Pancreas (tissue), 10 donors: ENCODE data around the gene FTH1. TPM values are rescaled to one million over a fixed set of nuclear protein-coding genes. Genes with fewer than 3 reads are reported as not detected.

ENCODE experiments used
- ATAC-seq, 4 donors: fragments of 200-7000 bp; cut with Tn5 transposase; one replicate each; pipeline versions ENCODE4 v1.8.0 to v1.9.1; 2020; ENCODE audit warnings: mild to moderate bottlenecking in 4 of 4, moderate library complexity in 4 of 4
- DNase-seq, 6 donors: peaks; one replicate each; pipeline ENCODE4 v3.0.0-alpha.2; 2020
- FAIRE-seq: peaks from 2 replicates; lab custom pipeline; 2012; peaks lifted over from hg19 to GRCh38; lab: Jason Lieb, UNC
- H3K27ac ChIP-seq, 4 donors: fragments of 200-600 bp; sonication (generic); 1 replicate in 3 of 4; 2 replicates in 1 of 4; pipeline versions ENCODE4 v1.5.0 to v1.8.0; 2020
- H3K27me3 ChIP-seq, 4 donors: fragments of 200-600 bp; one replicate each; pipeline ENCODE4 v1.8.0; 2021
- H3K36me3 ChIP-seq, 3 donors: fragments of 200-600 bp; sonication (generic) in 1 of 3; one replicate each; pipeline versions ENCODE4 v1.5.0 to v1.8.0; 2020 to 2021
- H3K4me1 ChIP-seq, 3 donors: fragments of 200-600 bp; one replicate each; pipeline ENCODE4 v1.8.0; 2021
- H3K4me3 ChIP-seq, 4 donors: fragments of 200-600 bp; sonication (generic) in 2 of 4; one replicate each; pipeline versions ENCODE4 v1.5.0 to v1.8.0; 2020 to 2021
- H3K9me3 ChIP-seq, 4 donors: fragments of 200-600 bp; one replicate each; pipeline ENCODE4 v1.8.0; 2021
- CTCF ChIP-seq, 4 donors: fragments of 200-600 bp; sonication (generic) in 3 of 4; IDR thresholded peaks; one replicate each; pipeline versions ENCODE4 v1.5.0 to v1.8.0; 2021; ENCODE audit warnings: antibody characterized with exemption in 4 of 4
- WGBS, 2 donors: extraction: QIAGEN DNeasy Blood & Tissue Kit; methylation state at CpG; one replicate each; pipeline ENCODE4 v1.1.7; 2013; 5-methylcytosine and 5-hydroxymethylcytosine counted together
- intact Hi-C, 3 donors: fragments of 100-400 bp; cut with DNase I; formaldehyde crosslinking; loops; one replicate each; pipeline versions ENCODE4 v1.11.1 to v1.14.2; 2022
- polyA plus RNA-seq, 2 donors: library from polyadenylated mRNA; stranded (reverse); fragments of 200-250 nt; gene quantifications; one replicate each; pipeline ENCODE4 v1.2.3, GENCODE V29; 2013
- total RNA-seq, 6 donors: library from RNA; stranded (reverse); fragmentation: NEBNext Ultra II Directional in 4 of 6; extraction: Animal tissue kit (Norgen Biotek cat#: 25700) in 4 of 6; gene quantifications; one replicate each; pipeline versions ENCODE4 v1.2.1 to v1.2.4, GENCODE V29; 2021 to 2023
- donor health status: healthy with polysubstance abuse.
- donor health status: DM: no; HTN: no; CAD: no; lungs with moderate emphysema.
- donor health status: DM: no; HTN: no; CAD: no.
- donor health status: control.
- donor health status: control.
- donor health status: Bipolar disorder and iron deficiency.
- donor health status: DM: yes; HTN: yes; CAD: no.
- donor health status: DM: no; HTN: no; CAD: no.
- donor health status: DM: no; HTN: no; CAD: no.
- donor health status: DM: yes; HTN: yes; CAD: no.

The FTH1 gene
- total and polyA plus RNA-seq, 8 donors, result 1,114 to 1,772 (median 1,396) TPM

GRCh38 chr11:61922539-61922938 lies 44.9 kb downstream of the FTH1 start:
- whole genome bisulfite sequencing, 2 donors, result 72 to 79% methylated on average over 6 of the region's 6 CpGs
- TF ChIP-seq CTCF (IDR thresholded peaks at IDR 0.05), result no peak
- no peak overlapping the region for H3K4me3 ChIP-seq
- no peaks in the 10 kb centered on the region for H3K27me3 ChIP-seq
- DNase-seq (peak in 2 of 6 donors; percentile 24 to 42), FAIRE-seq (no peak), ATAC-seq (peak in 3 of 4 donors; percentile 37 to 65 (median 49))
- H3K4me1 ChIP-seq, result peaks cover 0 to 7% (median 0%) of the 10 kb centered on the region in 3 donors
- intact Hi-C loops, result no loop called here
- H3K9me3 ChIP-seq, result no peaks in the 10 kb centered on the region
- peak overlapping the region in 2 of 4 donors; percentile 54 to 66 for H3K27ac ChIP-seq
- H3K36me3 ChIP-seq, result no peaks in the 10 kb centered on the region

- H3K27ac ChIP-seq, result no peak overlapping the region
- no peaks in the 10 kb centered on the region for H3K36me3 ChIP-seq
- no peak for FAIRE-seq
- H3K4me1 ChIP-seq, result peaks cover 0 to 7% (median 0%) of the 10 kb centered on the region in 3 donors
- no peak for TF ChIP-seq CTCF (IDR thresholded peaks at IDR 0.05)
- no peak overlapping the region for H3K4me3 ChIP-seq
- no peaks in the 10 kb centered on the region for H3K27me3 ChIP-seq
- no peak for DNase-seq
- 82 to 87% methylated on average over 3 of the region's 3 CpGs for WGBS, 2 donors
- intact Hi-C loops, result no loop called here
- H3K9me3 ChIP-seq, result no peaks in the 10 kb centered on the region
- ATAC-seq, result no peak
Observed at GRCh38 chr11:61921446-61921845, 46.0 kb downstream of the FTH1 start.

- DNase-seq (peak in 2 of 6 donors; percentile 56 to 64), ATAC-seq (no peak), FAIRE-seq (no peak)
- Histone ChIP-seq H3K4me1 (peaks cover 0 to 7% (median 0%) of the 10 kb centered on the region in 3 donors), H3K27me3 (no peaks in the 10 kb centered on the region), H3K36me3 (no peaks in the 10 kb centered on the region), H3K9me3 (no peaks in the 10 kb centered on the region), H3K27ac (no peak overlapping the region), H3K4me3 (no peak overlapping the region)
- 63 to 67% methylated on average over 13 of the region's 13 CpGs for WGBS, 2 donors
- intact Hi-C loops, result no loop called here
- no peak for TF ChIP-seq CTCF (IDR thresholded peaks at IDR 0.05)
Observed at GRCh38 chr11:61919705-61920631, 47.5 kb downstream of the FTH1 start.

GRCh38 chr11:61918938-61919704 lies 48.3 kb downstream of the FTH1 start:
- Histone ChIP-seq H3K4me3 (no peak overlapping the region), H3K36me3 (no peaks in the 10 kb centered on the region), H3K27me3 (no peaks in the 10 kb centered on the region), H3K4me1 (peaks cover 0 to 7% (median 0%) of the 10 kb centered on the region in 3 donors), H3K9me3 (no peaks in the 10 kb centered on the region), H3K27ac (no peak overlapping the region)
- DNase-seq (no peak), ATAC-seq (no peak), FAIRE-seq (no peak)
- intact Hi-C loops, result no loop called here
- 72 to 75% methylated on average over 6 of the region's 6 CpGs for WGBS, 2 donors
- no peak for TF ChIP-seq CTCF (IDR thresholded peaks at IDR 0.05)
